ENCODE data around the gene SLC25A31.

DNA sequence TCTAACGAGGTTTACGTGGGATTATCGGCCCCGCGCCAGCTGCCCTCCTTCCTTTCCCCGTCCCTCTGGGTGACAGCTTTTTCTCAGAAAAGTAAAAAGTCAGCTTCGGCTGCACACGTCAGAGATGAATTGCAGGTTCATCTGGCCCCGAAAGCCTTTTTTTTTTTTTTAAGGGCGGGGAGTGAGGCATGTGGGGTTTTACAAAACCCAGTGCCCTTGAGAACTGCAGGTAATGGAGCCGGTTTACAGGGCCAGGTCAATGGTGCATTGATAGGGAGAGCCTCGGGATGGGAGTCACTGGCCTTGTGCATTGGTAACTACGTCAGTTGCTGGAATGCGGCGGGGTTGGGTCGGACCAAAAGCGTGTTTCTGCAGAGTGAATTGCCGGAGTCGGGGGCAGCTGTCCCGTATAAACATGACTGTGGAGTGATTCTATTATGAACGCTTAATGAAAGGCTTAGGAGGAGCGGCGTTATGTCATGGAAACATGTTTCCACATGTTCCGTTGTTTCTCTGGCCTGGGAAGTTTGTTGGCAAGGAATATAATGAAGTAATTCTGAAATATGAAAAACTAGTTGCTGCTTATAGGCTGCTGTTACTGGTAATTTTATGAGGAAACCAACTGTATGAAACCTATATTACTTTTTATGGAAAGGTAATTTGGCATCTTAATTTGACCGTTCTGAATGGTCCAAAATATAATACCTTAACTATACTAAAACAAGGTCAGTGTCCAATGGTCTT lies 53.0 kb downstream of the SLC25A31 start:
- TF ChIP-seq POLR2A (IDR thresholded peaks at IDR 0.05; ENCODE audit: low read depth, low read length) (no peak), POLR2AphosphoS5 (IDR thresholded peaks at IDR 0.05; ENCODE audit: low read depth, low read length) (no peak), TAF1 (IDR thresholded peaks at IDR 0.05; ENCODE audit: borderline replicate concordance, low read depth, low read length) (no peak)

Data from GM12892 (cell line).